Progenitor cell of endocrine pancreas (in vitro differentiated cells): Measurements from ENCODE around the gene GRM4. TPM values are rescaled to one million over a fixed set of nuclear protein-coding genes. Genes with fewer than 3 reads are reported as not detected.

Experiments used
- DNase-seq: peaks from one replicate; pipeline ENCODE4 v3.0.0; 2021; ENCODE audit warnings: low spot score; ENCODE audit not compliant: unreplicated experiment
- H3K27ac Mint-ChIP-seq: 2 replicates; pipeline ENCODE4 v1.8.0; 2021; ENCODE audit warnings: mild to moderate bottlenecking, moderate library complexity, mixed read lengths
- H3K27me3 Mint-ChIP-seq: 2 replicates; pipeline ENCODE4 v1.8.0; 2021; ENCODE audit warnings: mixed read lengths
- H3K36me3 Mint-ChIP-seq: 2 replicates; pipeline ENCODE4 v1.8.0; 2022; ENCODE audit warnings: mixed read lengths; ENCODE audit not compliant: insufficient read depth
- H3K4me1 Mint-ChIP-seq: 2 replicates; pipeline ENCODE4 v1.8.0; 2021; ENCODE audit warnings: low read depth, mixed read lengths
- H3K4me3 Mint-ChIP-seq: 2 replicates; pipeline ENCODE4 v1.8.0; 2021; ENCODE audit warnings: low read depth, mild to moderate bottlenecking, moderate library complexity, mixed read lengths
- H3K9me3 Mint-ChIP-seq: 2 replicates; pipeline ENCODE4 v1.8.0; 2021; ENCODE audit warnings: low read depth, mixed read lengths
- CTCF ChIP-seq: fragments of 200-600 bp; sonication (generic); IDR thresholded peaks from one replicate; pipeline ENCODE4 v1.5.0; 2021; ENCODE audit warnings: antibody characterized with exemption, mild to moderate bottlenecking; ENCODE audit not compliant: unreplicated experiment
- total RNA-seq: library from RNA; stranded (reverse); gene quantifications from 2 replicates; pipeline ENCODE4 v1.2.1, GENCODE V29; 2021

Gene GRM4
- total RNA-seq, 1 donor from 2014 or later = 0.38 TPM

DNA sequence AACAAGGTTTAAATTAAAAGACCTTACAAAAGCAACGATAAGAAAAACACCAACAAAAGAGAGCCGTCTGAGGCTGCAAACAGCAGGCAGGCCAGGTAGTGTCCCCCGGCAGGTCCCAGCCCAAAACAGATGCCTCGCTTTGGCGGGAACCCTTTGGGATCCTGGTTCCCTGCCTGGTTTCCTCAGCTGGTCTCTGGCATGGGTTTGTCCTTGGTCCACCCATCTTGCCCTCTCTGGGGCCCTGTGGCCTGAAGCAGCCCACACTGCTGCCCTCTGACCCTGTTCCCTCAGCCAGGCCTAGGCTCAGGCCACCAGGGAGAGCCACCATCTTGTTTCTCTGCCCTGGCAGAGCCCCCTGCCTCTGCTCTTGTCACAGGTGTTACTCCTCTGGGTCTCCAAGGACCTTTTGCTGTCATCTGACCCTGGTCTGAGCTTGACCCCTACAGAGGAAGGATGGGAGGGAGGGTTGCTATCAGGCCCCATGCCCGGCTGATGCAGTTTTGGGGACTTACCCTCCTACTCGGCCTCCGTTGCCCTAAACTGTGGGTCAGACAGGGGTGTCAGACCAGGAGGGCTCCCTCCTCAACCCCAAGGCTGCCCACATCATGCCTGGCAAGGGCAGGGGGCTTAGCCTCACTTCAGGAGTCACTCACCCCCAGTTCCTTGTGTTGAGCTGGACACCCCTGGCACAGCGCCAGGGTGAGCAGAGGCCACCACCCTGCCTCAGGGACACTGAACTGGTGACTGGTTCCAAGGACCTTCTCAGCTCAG is 30.6 kb upstream of the GRM4 start:
- no peaks in the 10 kb centered on the region for H3K4me1 Mint-ChIP-seq
- H3K27me3 Mint-ChIP-seq = peaks cover 7% of the 10 kb centered on the region
- no peaks in the 10 kb centered on the region for H3K36me3 Mint-ChIP-seq
- H3K9me3 Mint-ChIP-seq = no peaks in the 10 kb centered on the region
- DNase-seq = no peak
- TF ChIP-seq CTCF = no peak
- no peak overlapping the region for H3K27ac Mint-ChIP-seq
- no peak overlapping the region for H3K4me3 Mint-ChIP-seq

GRCh38 chr6:34174846-34175399 is 29.0 kb upstream of the GRM4 start:
- Mint-ChIP-seq H3K4me1 (no peaks in the 10 kb centered on the region), H3K27me3 (peaks cover 7% of the 10 kb centered on the region), H3K27ac (no peak overlapping the region), H3K4me3 (no peak overlapping the region), H3K9me3 (no peaks in the 10 kb centered on the region), H3K36me3 (no peaks in the 10 kb centered on the region)
- TF ChIP-seq CTCF = no peak
- no peak for DNase-seq

DNA sequence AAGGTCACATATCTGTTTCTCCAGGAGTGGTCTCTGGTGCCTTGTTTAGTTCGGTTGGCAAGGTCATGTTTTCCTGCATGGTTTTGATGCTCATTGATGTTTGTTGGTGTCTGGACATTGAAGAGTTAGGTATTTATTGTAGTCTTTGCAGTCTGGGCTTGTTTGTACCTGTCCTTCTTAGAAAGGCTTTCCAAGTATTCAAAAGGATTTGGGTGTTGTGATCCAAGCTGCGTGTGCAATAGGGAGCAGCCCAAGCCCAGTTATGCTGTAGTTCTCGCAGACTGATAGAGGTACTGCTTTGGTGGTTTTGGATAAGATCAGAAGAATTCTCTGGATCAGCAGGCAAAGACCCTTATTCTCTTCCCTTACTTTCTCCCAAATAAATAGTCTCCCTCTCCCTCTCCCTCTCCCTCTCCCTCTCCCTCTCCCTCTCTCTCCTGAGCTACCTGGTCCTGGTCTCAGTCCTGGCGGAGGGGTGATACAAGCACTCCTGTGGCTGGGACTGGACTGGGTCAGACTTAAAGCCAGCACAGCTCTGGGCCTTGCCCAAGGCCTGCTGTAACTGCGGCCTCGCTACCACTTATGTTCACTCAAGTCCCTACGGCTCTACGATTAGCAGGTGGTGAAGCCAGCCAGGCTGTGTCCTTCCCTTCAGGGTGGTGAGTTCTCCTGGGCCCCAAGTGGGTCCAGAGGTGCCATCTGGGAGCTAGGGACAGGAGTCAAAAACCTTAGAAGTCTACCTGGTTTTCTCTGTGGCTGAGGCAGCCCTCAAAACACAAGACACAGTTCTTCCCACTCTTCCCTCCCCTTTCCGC is 27.3 kb upstream of the GRM4 start:
- Mint-ChIP-seq H3K36me3 (no peaks in the 10 kb centered on the region), H3K4me1 (no peaks in the 10 kb centered on the region), H3K27ac (no peak overlapping the region), H3K27me3 (peaks cover 7% of the 10 kb centered on the region), H3K4me3 (no peak overlapping the region), H3K9me3 (no peaks in the 10 kb centered on the region)
- no peak for DNase-seq
- no peak for TF ChIP-seq CTCF

DNA sequence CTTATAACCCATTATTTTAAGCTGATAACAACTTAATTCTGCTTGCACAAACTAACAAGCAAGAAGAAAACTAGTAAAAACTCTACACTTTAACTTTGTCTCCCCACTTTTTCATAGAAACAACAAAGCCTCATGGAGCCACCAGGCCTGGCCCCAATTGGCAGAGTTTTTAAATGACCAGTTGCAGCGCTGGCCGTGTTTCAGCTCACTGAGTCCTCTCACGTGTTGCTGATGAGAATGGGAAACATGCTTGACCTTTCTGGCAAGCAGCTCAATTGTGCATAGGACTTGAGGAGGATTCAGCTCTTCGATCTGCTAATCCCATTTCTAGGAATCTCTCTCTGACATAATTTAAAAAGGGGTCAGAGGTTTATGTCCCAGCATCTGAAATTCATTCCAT is 24.5 kb upstream of the GRM4 start:
- DNase-seq = no peak
- no peaks in the 10 kb centered on the region for H3K36me3 Mint-ChIP-seq
- no peak overlapping the region for H3K27ac Mint-ChIP-seq
- no peak for TF ChIP-seq CTCF
- H3K27me3 Mint-ChIP-seq = peaks cover 21% of the 10 kb centered on the region
- no peaks in the 10 kb centered on the region for H3K9me3 Mint-ChIP-seq
- no peak overlapping the region for H3K4me3 Mint-ChIP-seq
- no peaks in the 10 kb centered on the region for H3K4me1 Mint-ChIP-seq

DNA sequence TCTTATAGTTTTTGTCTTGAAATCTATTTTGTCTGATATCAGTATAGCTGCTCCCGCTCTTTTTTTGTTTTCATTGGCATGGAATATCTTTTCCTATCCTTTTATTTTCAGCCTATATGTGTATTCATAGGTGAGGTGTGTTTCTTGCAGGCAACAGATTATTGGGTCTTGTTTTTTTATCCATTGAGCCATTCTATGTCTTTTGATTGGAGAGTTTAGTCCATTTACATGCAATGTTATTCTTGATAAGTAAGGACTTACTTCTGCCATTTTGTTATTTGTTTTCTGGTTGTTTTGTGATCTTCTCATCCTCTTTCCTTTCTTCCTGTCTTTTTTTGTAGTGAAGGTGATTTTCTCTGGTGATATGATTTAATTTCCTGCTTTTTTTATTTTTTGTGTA is 24.0 kb upstream of the GRM4 start:
- Mint-ChIP-seq H3K4me3 (no peak overlapping the region), H3K9me3 (no peaks in the 10 kb centered on the region), H3K36me3 (no peaks in the 10 kb centered on the region), H3K4me1 (no peaks in the 10 kb centered on the region), H3K27ac (no peak overlapping the region), H3K27me3 (peaks cover 22% of the 10 kb centered on the region)
- no peak for TF ChIP-seq CTCF
- DNase-seq = no peak
